T-helper 2 cell (primary cell): Measurements from ENCODE around the gene DNAJB8.

Experiments
- DNase-seq, 5 experiments: peaks; one replicate each; pipeline versions ENCODE4 v3.0.0 to v3.0.0-alpha.2; 2012 to 2022
- total RNA-seq, 2 donors: gene quantifications; one replicate each; lab custom pipeline; 2026; lab: John Stamatoyannopoulos, UW

The DNAJB8 gene
- 0 reads per million in 2 donors for total RNA-seq

DNA sequence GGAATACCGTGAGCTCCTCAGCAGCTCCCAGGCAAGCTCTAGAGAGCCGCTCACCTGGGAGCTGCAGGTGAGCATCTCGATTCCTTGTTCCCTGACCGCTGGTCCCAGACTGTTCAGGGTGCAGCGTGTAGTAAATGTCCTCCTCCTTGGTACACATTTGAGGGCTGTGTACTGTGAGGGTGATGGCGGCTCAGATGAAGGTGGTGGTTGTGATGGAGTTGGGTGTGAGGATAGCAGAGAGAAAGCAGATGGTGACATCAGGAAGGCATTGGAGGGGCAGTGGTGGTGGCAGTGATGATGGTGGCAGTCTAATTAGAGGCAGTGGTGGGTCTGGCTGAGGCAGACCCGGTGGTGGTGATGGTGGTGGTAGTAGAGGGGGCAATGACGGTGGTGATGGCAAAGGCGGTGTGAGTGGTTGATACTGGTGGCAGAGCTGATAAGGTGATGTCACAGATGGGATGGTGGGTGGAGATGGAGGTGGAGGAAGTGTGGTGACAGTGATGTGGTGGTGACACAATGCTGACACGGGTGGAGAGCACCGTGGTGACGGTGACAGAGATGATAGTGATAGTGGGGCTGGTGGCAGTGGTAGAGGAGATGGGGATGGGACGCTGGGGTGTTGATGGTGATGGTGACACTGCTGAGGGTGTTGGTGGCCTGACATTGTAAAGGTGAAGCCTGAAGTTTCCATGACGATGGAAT is at the start of gene DNAJB8:
DNAJB8 (minus strand) TSS at position 51 of the 702 bp plus-strand sequence. CDS start 3,645 bp downstream, outside the sequence.
- DNase-seq = peak in 2 of 5 experiments; percentile 31 to 67

- DNase-seq = no peak
These were observed 49.3 kb upstream of the DNAJB8 start for GRCh38 chr3:128515967-128516366.

DNA sequence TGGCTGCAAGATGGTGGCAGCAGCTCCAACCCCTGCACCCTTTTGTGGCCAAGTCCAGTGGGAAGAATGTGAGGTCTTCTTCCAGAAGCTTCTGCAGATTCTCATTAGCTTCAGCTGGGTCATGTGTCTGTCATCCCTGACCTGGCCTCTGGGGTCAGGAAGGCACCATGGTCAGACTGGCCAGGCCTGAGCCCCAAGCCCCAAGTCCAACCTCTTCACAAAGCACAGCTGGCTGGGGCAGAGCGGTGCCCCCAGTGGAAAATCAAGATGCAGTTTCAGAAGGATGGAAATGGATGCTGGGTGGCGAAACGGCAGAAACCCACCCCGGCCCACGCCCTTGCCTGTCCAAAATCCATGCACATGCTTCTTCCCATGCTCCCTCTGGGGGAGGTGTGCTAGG is 42.2 kb upstream of the DNAJB8 start:
- no peak for DNase-seq

- no peak for DNase-seq
These were observed 40.1 kb upstream of the DNAJB8 start for GRCh38 chr3:128506754-128507153.

- no peak for DNase-seq
These were observed 39.1 kb upstream of the DNAJB8 start for GRCh38 chr3:128505771-128506170.

- no peak for DNase-seq
These were observed 38.5 kb upstream of the DNAJB8 start for GRCh38 chr3:128504963-128505730.

- DNase-seq = no peak
These were observed 37.8 kb upstream of the DNAJB8 start for GRCh38 chr3:128504533-128504915.

- no peak for DNase-seq
These were observed 37.3 kb upstream of the DNAJB8 start for GRCh38 chr3:128503751-128504532.

GRCh38 chr3:128503164-128503651 is 36.5 kb upstream of the DNAJB8 start:
- no peak for DNase-seq

GRCh38 chr3:128502712-128503111 is 36.0 kb upstream of the DNAJB8 start:
- no peak for DNase-seq

- DNase-seq = no peak
These were observed 34.7 kb upstream of the DNAJB8 start for GRCh38 chr3:128501431-128501830.

DNA sequence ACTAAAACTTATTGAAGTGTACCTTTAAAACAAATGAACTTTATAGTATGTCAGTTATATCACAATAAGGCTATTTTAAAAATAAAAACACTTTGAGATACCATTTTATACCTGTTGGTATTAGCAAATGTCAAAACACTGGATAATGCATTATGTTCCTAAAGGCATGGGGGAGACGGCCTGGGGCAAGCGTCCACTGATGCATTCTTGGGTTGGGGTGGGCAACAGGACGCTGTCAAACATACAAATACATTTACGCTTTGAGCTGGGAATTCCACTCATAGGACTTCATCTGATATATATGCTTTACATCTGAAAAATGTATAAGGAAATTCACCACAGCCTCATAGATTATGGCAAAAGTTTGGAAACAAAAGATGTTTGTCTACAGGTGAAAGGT is 33.9 kb upstream of the DNAJB8 start:
- DNase-seq = no peak

GRCh38 chr3:128499724-128500275 is 33.1 kb upstream of the DNAJB8 start:
- DNase-seq = no peak

- no peak for DNase-seq
These were observed 32.3 kb upstream of the DNAJB8 start for GRCh38 chr3:128498901-128499530.

DNA sequence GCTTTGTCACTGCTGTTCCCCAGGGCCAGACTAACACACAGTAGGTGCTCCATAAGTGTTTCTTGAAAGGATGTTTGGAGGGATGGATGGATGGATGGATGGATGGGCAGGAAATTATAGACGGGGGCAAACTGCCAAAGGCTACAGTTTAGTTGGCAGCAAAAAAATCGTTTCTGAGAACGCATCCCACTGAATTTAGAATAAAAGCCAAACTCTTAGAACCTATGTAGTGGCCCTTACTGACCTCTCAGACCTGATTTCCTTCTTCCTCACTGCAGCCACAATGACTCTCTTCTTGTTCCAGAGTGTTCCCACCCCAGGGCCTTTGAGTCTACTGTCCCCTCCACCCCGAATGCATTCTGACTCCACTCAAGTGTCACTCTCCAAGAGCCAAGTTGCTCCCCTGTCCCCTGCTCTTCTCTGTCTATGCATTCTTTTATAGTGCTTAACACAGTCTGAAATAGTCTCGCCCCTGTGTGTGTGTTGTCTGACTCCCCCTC is 31.5 kb upstream of the DNAJB8 start:
- DNase-seq = no peak

GRCh38 chr3:128497305-128498126 is 30.8 kb upstream of the DNAJB8 start:
- DNase-seq = peak; percentile 25 to 76 (median 50)

DNA sequence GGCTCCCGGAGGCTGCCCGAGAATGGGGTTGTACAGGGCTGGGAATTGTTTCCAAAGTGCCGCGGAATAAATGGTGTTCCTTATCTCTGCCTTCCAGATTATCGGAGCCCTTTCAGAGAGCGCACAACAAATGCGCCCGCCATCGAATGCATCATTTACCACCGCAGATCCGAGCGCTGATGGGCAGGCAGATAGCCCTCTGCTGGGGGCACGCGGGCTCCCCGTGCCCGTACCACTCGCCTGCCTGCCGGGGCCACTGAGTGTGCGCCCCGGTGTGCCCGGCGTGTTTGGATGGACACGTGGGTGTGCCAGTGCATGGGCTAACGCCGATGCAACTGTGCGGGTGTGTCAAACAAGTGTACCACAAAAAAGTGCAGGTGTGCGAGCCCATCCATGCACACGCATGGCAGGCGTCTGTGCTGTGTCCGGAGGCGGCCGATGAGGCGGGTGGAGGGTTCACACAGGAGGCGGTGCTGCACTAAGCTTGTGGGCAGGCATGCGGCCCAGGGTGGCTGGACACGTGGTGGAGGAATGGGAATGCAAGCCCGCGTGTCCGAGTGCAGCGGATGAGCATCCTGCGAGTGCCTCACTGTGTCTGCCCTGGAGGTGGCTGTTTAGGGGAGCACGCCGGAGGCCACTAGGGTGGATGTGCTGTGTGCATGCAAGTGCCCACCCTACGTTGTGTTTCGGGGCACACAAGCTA is 30.1 kb upstream of the DNAJB8 start:
- DNase-seq = no peak

DNA sequence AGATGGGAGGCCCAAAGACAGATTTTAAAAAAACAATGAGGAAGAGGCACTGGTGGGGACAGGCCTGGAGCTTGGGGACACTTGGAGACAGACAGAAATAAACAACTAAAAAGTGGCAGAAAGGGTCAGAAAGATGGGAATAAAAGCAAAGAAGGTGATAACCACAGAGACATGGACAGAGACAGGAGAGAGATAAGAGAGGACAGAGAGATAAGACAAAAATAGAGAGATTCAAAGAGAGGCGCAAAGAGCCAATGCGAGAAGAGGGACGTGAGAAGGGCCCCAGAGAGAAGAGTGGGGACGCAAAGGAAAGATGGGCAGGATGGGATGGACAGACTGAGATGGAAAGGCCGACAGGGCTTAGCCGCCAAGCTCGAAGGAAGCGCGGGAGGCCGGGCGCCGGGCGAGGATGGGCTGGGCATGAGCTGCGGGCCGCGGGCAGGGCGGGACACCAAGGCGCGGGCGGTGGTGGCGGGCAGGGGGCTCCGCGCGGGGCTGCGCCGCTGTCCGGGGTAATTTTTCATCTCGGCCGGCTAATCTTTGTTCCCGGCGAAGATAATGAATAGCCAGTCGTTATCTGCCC is 29.4 kb upstream of the DNAJB8 start:
- no peak for DNase-seq

GRCh38 chr3:128495435-128495970 is 28.8 kb upstream of the DNAJB8 start:
- no peak for DNase-seq

GRCh38 chr3:128494367-128494650 is 27.6 kb upstream of the DNAJB8 start:
- no peak for DNase-seq
